Measurements from ENCODE around the gene ABHD10.

DNA sequence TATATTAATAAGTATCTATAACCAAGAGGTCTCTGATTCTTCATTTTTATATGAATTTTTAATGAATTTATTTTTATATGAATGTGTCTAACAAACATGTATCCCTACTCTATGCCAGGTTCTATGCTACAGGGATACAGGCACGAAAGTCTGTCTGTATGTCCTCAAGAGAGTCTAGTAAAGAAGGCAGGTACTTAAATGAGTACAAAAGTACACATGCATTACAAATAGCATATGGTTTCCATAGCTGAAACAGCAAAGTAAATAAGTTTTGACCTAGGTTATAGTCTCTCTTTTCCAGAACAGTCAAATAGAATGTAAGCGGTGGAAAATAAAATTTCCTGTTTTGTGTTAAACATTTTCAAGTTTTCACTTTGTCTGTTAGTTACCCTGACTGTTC is 13.3 kb upstream of the ABHD10 start:
- TF ChIP-seq POLR2A (IDR thresholded peaks at IDR 0.05; ENCODE audit: low read length) (no peak), CBX8 (IDR thresholded peaks at IDR 0.05) (no peak), CTCF (IDR thresholded peaks at IDR 0.05) (no peak), POLR2AphosphoS2 (conservative IDR thresholded peaks at IDR 0.05; ENCODE audit: low read length) (no peak), EP300 (IDR thresholded peaks at IDR 0.05) (no peak), CEBPB (IDR thresholded peaks at IDR 0.05) (no peak), E2F6 (IDR thresholded peaks at IDR 0.05; ENCODE audit: borderline replicate concordance, low read depth) (no peak), CHD4 (IDR thresholded peaks at IDR 0.05; ENCODE audit: borderline replicate concordance) (no peak), RNF2 (IDR thresholded peaks at IDR 0.05; ENCODE audit: borderline replicate concordance, low read depth) (no peak), NFE2L2 (conservative IDR thresholded peaks at IDR 0.05; ENCODE audit: low read length) (no peak)
- TF ChIP-seq, protein P1, sequence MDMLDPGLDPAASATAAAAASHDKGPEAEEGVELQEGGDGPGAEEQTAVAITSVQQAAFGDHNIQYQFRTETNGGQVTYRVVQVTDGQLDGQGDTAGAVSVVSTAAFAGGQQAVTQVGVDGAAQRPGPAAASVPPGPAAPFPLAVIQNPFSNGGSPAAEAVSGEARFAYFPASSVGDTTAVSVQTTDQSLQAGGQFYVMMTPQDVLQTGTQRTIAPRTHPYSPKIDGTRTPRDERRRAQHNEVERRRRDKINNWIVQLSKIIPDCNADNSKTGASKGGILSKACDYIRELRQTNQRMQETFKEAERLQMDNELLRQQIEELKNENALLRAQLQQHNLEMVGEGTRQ (IDR thresholded peaks at IDR 0.05) = no peak
